ENCODE measurements around the gene NFIB. TPM values are rescaled to one million over a fixed set of nuclear protein-coding genes. Genes with fewer than 3 reads are reported as not detected.
A peak's percentile ranks its signal among the peaks of the same experiment; 100 is the strongest.

Gene NFIB
- total RNA-seq, 1 donor from 2014 or later = 66.3 TPM

GRCh38 chr9:14260101-14260500 lies 53.8 kb downstream of the NFIB start:
- no peaks in the 10 kb centered on the region for H3K27me3 Mint-ChIP-seq (ENCODE audit: low read depth)
- no peak overlapping the region for H3K27ac Mint-ChIP-seq (ENCODE audit: unreplicated experiment)
- no peaks in the 10 kb centered on the region for H3K9me3 Mint-ChIP-seq (ENCODE audit: low read depth)
- no peak for DNase-seq (ENCODE audit: low spot score)
- TF ChIP-seq CTCF (IDR thresholded peaks at IDR 0.05) = no peak
- H3K36me3 Mint-ChIP-seq (ENCODE audit: low read depth) = no peaks in the 10 kb centered on the region
- H3K4me1 Mint-ChIP-seq (ENCODE audit: low read depth) = peaks cover 46% of the 10 kb centered on the region
- H3K4me3 Mint-ChIP-seq (ENCODE audit: unreplicated experiment) = no peak overlapping the region

DNA sequence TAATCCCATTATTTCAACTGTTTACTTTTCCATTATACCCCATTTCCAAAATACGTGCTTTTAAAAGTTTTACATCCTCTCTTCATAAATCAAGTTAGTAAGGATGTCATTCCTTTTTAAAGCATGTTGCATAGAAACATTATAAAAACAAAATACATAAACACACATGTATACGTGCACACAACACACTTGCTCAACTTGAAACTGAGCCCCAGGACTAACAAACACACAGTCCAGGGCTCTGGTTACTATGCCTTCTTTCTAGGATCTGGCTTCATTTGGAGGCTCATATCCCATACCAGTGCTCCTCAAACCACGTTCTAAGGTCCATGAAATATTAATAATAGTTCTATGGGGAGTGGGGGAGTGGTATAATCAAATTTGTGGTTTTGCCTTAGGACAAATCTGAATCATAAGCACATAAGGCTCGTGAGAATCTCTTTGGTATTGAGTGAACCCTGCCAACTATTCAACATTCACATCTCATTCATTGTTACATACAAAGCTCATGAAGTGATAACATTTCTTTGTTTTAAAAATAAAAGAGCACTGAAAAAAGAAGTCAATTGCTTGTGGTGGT lies 55.2 kb downstream of the NFIB start:
- Mint-ChIP-seq H3K36me3 (ENCODE audit: low read depth) (no peaks in the 10 kb centered on the region), H3K9me3 (ENCODE audit: low read depth) (no peaks in the 10 kb centered on the region), H3K4me3 (ENCODE audit: unreplicated experiment) (no peak overlapping the region), H3K27me3 (ENCODE audit: low read depth) (no peaks in the 10 kb centered on the region), H3K27ac (ENCODE audit: unreplicated experiment) (peak overlapping the region; percentile 59), H3K4me1 (ENCODE audit: low read depth) (peaks cover 49% of the 10 kb centered on the region)
- TF ChIP-seq CTCF (IDR thresholded peaks at IDR 0.05) = no peak
- no peak for DNase-seq (ENCODE audit: low spot score)

GRCh38 chr9:14258156-14258555 lies 55.8 kb downstream of the NFIB start:
- DNase-seq (ENCODE audit: low spot score) = no peak
- TF ChIP-seq CTCF (IDR thresholded peaks at IDR 0.05) = no peak
- Mint-ChIP-seq H3K9me3 (ENCODE audit: low read depth) (no peaks in the 10 kb centered on the region), H3K36me3 (ENCODE audit: low read depth) (no peaks in the 10 kb centered on the region), H3K4me3 (ENCODE audit: unreplicated experiment) (no peak overlapping the region), H3K4me1 (ENCODE audit: low read depth) (peaks cover 49% of the 10 kb centered on the region), H3K27ac (ENCODE audit: unreplicated experiment) (peak overlapping the region; percentile 59), H3K27me3 (ENCODE audit: low read depth) (no peaks in the 10 kb centered on the region)

- Mint-ChIP-seq H3K4me1 (ENCODE audit: low read depth) (peaks cover 56% of the 10 kb centered on the region), H3K9me3 (ENCODE audit: low read depth) (no peaks in the 10 kb centered on the region), H3K27ac (ENCODE audit: unreplicated experiment) (peak overlapping the region; percentile 42), H3K27me3 (ENCODE audit: low read depth) (no peaks in the 10 kb centered on the region), H3K4me3 (ENCODE audit: unreplicated experiment) (no peak overlapping the region), H3K36me3 (ENCODE audit: low read depth) (no peaks in the 10 kb centered on the region)
- TF ChIP-seq CTCF (IDR thresholded peaks at IDR 0.05) = no peak
- no peak for DNase-seq (ENCODE audit: low spot score)
These were observed 57.4 kb downstream of the NFIB start for GRCh38 chr9:14256588-14256987.

- Mint-ChIP-seq H3K4me3 (ENCODE audit: unreplicated experiment) (no peak overlapping the region), H3K27ac (ENCODE audit: unreplicated experiment) (peak overlapping the region; percentile 76)
These were observed 62.5 kb downstream of the NFIB start for GRCh38 chr9:14251154-14252071.

More at GRCh38 chr9:14251154-14252071, 62.5 kb downstream of the NFIB start:
- Mint-ChIP-seq H3K27me3 (ENCODE audit: low read depth) (no peaks in the 10 kb centered on the region), H3K36me3 (ENCODE audit: low read depth) (no peaks in the 10 kb centered on the region), H3K4me1 (ENCODE audit: low read depth) (peaks cover 49% of the 10 kb centered on the region), H3K9me3 (ENCODE audit: low read depth) (no peaks in the 10 kb centered on the region)
- DNase-seq (ENCODE audit: low spot score) = no peak
- no peak for TF ChIP-seq CTCF (IDR thresholded peaks at IDR 0.05)
